Neural progenitor cell (in vitro differentiated cells): ENCODE data around the gene SPATA13.

ENCODE experiments used
- CTCF ChIP-seq: fragments of 200-600 bp; sonication (generic); IDR thresholded peaks from 2 replicates; pipeline ENCODE4 v1.5.1; 2017; ENCODE audit warnings: antibody characterized with exemption, mild to moderate bottlenecking
- EZH2 ChIP-seq: fragments of 200-600 bp; sonication (generic); IDR thresholded peaks from 2 replicates; pipeline ENCODE4 v1.6.1; 2017; ENCODE audit warnings: antibody characterized with exemption, mild to moderate bottlenecking, moderate library complexity
- EZH2phosphoT487 ChIP-seq: fragments of 200-600 bp; sonication (generic); IDR thresholded peaks from 2 replicates; pipeline ENCODE4 v1.6.1; 2017; ENCODE audit warnings: antibody characterized with exemption

- TF ChIP-seq EZH2phosphoT487 (no peak), CTCF (no peak), EZH2 (no peak)
Measured at GRCh38 chr13:24265453-24265852, 104.9 kb downstream of the SPATA13 start.
